Fibroblast of mammary gland (primary cell): ENCODE measurements around the gene ZNF543.

Experiments used
- DNase-seq: peaks from one replicate; pipeline ENCODE4 v3.0.0-alpha.2; 2010; ENCODE audit warnings: low read depth
- H3K4me3 ChIP-seq: 2 replicates; pipeline ENCODE4 v1.5.1; 2011; ENCODE audit warnings: low read depth, mild to moderate bottlenecking, low read length, moderate library complexity; ENCODE audit not compliant: control insufficient read depth
- CTCF ChIP-seq: conservative IDR thresholded peaks from 2 replicates; pipeline ENCODE4 v1.5.1; 2011; ENCODE audit warnings: low read depth, low read length, inconsistent platforms; ENCODE audit not compliant: control insufficient read depth, insufficient read depth

ZNF543 gene

GRCh38 chr19:57293719-57294118, 26.6 kb upstream of the ZNF543 start:
- TF ChIP-seq CTCF, result no peak
- no peak overlapping the region for H3K4me3 ChIP-seq
- DNase-seq, result no peak

DNA sequence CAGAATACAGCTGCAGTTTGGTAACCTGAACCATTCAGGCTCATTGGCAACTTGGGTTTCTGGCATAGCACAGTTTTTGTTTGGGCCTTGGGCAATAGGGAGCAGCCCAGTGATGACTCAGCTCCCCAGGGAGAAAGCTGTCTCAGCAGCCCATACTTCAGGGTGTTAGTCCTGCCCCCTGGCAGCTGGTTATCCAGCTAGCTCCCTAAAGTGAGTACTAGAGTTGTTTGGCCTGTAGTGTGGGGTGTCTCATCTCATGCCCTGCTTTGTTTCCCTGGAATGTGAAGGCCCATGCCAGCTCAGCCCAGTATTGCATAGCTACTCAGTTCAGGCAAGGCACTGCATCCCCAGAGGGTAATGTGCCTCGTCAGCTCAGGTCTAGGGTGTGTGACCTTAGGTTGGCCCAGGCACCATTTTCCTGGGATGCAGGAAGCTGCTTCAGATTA, 18.2 kb upstream of the ZNF543 start:
- TF ChIP-seq CTCF, result peak; percentile 11
- DNase-seq, result peak; percentile 97
- H3K4me3 ChIP-seq, result no peak overlapping the region

- no peak for DNase-seq
- no peak overlapping the region for H3K4me3 ChIP-seq
- no peak for TF ChIP-seq CTCF
Measured at GRCh38 chr19:57302727-57303401, 17.4 kb upstream of the ZNF543 start.

DNA sequence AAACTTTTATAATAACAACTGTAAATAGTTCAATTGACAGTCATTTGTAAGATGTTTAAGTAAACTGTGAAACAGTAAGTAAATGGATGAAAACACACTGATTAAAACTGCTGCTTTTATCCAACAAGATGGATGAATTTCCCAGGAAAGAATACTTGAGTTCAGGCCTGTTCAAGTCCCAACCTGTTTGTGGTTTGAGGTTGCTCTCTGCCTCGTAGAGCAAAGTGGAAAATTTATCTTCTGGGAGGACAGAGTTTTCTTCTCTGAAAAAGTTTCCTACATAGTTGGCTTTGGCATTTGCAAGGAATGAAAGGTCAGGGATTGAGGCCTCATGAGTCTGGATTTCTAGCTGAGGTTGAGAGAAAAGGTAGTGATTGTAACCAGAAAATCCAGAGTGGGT, 15.2 kb upstream of the ZNF543 start:
- DNase-seq, result no peak
- H3K4me3 ChIP-seq, result no peak overlapping the region
- TF ChIP-seq CTCF, result no peak

GRCh38 chr19:57308514-57308913, 11.8 kb upstream of the ZNF543 start:
- DNase-seq, result no peak
- TF ChIP-seq CTCF, result no peak
- H3K4me3 ChIP-seq, result no peak overlapping the region

GRCh38 chr19:57310792-57311191, 9.5 kb upstream of the ZNF543 start:
- no peak for DNase-seq
- no peak overlapping the region for H3K4me3 ChIP-seq
- TF ChIP-seq CTCF, result no peak

DNA sequence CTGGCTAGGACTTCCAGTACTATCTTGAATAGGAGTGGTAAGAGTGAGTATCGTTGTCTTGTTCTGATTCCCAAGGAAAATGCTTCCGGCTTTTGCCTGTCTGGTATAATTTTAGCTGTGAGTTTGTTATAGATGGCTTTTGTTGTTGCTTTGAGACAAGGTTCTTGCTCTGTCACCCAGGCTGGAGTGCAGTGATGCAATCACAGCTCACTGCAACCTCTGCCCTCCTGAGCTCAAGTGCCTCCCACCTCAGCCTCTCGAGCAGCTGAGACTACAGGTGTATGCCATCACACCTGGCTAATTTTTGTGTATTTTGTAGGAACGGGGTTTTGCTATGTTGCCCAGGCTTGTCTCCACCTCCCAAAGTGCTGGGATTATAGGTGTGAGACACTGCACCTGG, 6.1 kb upstream of the ZNF543 start:
- no peak for DNase-seq
- no peak overlapping the region for H3K4me3 ChIP-seq
- no peak for TF ChIP-seq CTCF
